ELF-1 (cell line): ENCODE results near the gene UCP1.
A peak's percentile ranks its signal among the peaks of the same experiment; 100 is the strongest.

ENCODE experiments used
- DNase-seq: peaks from one replicate; pipeline ENCODE4 v3.0.0-alpha.2; 2016; ENCODE audit warnings: low read depth, low spot score

The UCP1 gene

GRCh38 chr4:140568507-140569306, at the start of gene UCP1:
Gene UCP1, minus strand, starts transcription at chr4:140568961. Its CDS starts 232 bp downstream, at chr4:140568729.
- peak; percentile 55 for DNase-seq

- DNase-seq, result no peak
These were observed 48.9 kb upstream of the UCP1 start for GRCh38 chr4:140617499-140618248.

- no peak for DNase-seq
These were observed 46.7 kb upstream of the UCP1 start for GRCh38 chr4:140615451-140615850.

- no peak for DNase-seq
These were observed 43.6 kb upstream of the UCP1 start for GRCh38 chr4:140612357-140612756.

GRCh38 chr4:140611854-140612253, 43.1 kb upstream of the UCP1 start:
- no peak for DNase-seq

GRCh38 chr4:140609548-140610425, 41.0 kb upstream of the UCP1 start:
- DNase-seq, result no peak

GRCh38 chr4:140607852-140608251, 39.1 kb upstream of the UCP1 start:
- peak; percentile 14 for DNase-seq

- DNase-seq, result no peak
These were observed 35.8 kb upstream of the UCP1 start for GRCh38 chr4:140604544-140604943.

- peak; percentile 81 for DNase-seq
These were observed 34.5 kb upstream of the UCP1 start for GRCh38 chr4:140603286-140603685.

- no peak for DNase-seq
These were observed 34.0 kb upstream of the UCP1 start for GRCh38 chr4:140602714-140603113.

GRCh38 chr4:140600408-140600807, 31.6 kb upstream of the UCP1 start:
- no peak for DNase-seq

- peak; percentile 72 for DNase-seq
These were observed 26.3 kb upstream of the UCP1 start for GRCh38 chr4:140595065-140595464.

GRCh38 chr4:140584439-140584838, 15.7 kb upstream of the UCP1 start:
- no peak for DNase-seq

- no peak for DNase-seq
These were observed 12.3 kb upstream of the UCP1 start for GRCh38 chr4:140581078-140581477.

GRCh38 chr4:140579278-140579677, 10.5 kb upstream of the UCP1 start:
- no peak for DNase-seq

- no peak for DNase-seq
These were observed 6.7 kb upstream of the UCP1 start for GRCh38 chr4:140575489-140575888.

GRCh38 chr4:140571620-140572019, 2.9 kb upstream of the UCP1 start:
- no peak for DNase-seq

GRCh38 chr4:140569307-140569638, 512 bp upstream of the UCP1 start:
- DNase-seq, result no peak

- DNase-seq, result no peak
These were observed 9.1 kb downstream of the UCP1 start for GRCh38 chr4:140559696-140560095.

- no peak for DNase-seq
These were observed 10.8 kb downstream of the UCP1 start for GRCh38 chr4:140557831-140558435.

- no peak for DNase-seq
These were observed 12.2 kb downstream of the UCP1 start for GRCh38 chr4:140556372-140557085.
